ENCODE data around the gene FOXK1.

FOXK1 gene

GRCh38 chr7:4809091-4809591, 127.0 kb downstream of the FOXK1 start:
- TF ChIP-seq CTCF (IDR thresholded peaks at IDR 0.05) = no peak

GRCh38 chr7:4809666-4810065, 127.6 kb downstream of the FOXK1 start:
- no peak for TF ChIP-seq CTCF (IDR thresholded peaks at IDR 0.05)

GRCh38 chr7:4814433-4814832, 132.3 kb downstream of the FOXK1 start:
- no peak for TF ChIP-seq CTCF (IDR thresholded peaks at IDR 0.05)

- no peak for TF ChIP-seq CTCF (IDR thresholded peaks at IDR 0.05)
Measured at GRCh38 chr7:4815121-4815520, 133.0 kb downstream of the FOXK1 start.

GRCh38 chr7:4815609-4816418, 133.7 kb downstream of the FOXK1 start:
- TF ChIP-seq CTCF (IDR thresholded peaks at IDR 0.05) = peak; percentile 26

- no peak for TF ChIP-seq CTCF (IDR thresholded peaks at IDR 0.05)
Measured at GRCh38 chr7:4816419-4817080, 134.5 kb downstream of the FOXK1 start.

GRCh38 chr7:4817178-4817901, 135.2 kb downstream of the FOXK1 start:
- no peak for TF ChIP-seq CTCF (IDR thresholded peaks at IDR 0.05)

All from LNCAP (cell line).